Panc1 (cell line): ENCODE measurements around the gene LHFPL3. TPM values are rescaled to one million over a fixed set of nuclear protein-coding genes. Genes with fewer than 3 reads are reported as not detected.
A peak's percentile ranks its signal among the peaks of the same experiment; 100 is the strongest.

Experiments
- ATAC-seq: fragments of 200-7000 bp; cut with Tn5 transposase; 2 replicates; pipeline ENCODE4 v1.9.1; 2020; ENCODE audit warnings: mild to moderate bottlenecking, moderate library complexity
- BruUV-seq: library from RNA; stranded (reverse); fragments of 400-500 nt; replicated peaks from 2 replicates; lab custom pipeline; 2021; lab: Mats Ljungman, UMichigan
- CTCF ChIA-PET: fragments of 300-600 bp; sonication (Branson Sonifier 250); formaldehyde crosslinking; loops from one replicate; lab custom pipeline; 2022; ENCODE audit warnings: antibody characterized with exemption; lab: Charles Lee
- POLR2A ChIA-PET: fragments of 300-600 bp; sonication (Branson Sonifier 250); formaldehyde crosslinking; loops from one replicate; lab custom pipeline; 2022; ENCODE audit warnings: antibody characterized with exemption; lab: Charles Lee
- DNase-seq: peaks from one replicate; pipeline ENCODE4 v3.0.0-alpha.2; 2010; ENCODE audit warnings: low read depth, low spot score
- H3K27ac ChIP-seq: 2 replicates; pipeline ENCODE4 v1.5.1; 2011; ENCODE audit warnings: mild to moderate bottlenecking, low read length, inconsistent platforms
- H3K27me3 ChIP-seq: fragments of 200-500 bp; sonication (Bioruptor generic); 2 replicates; pipeline ENCODE4 v1.6.0; 2014; ENCODE audit warnings: low read length, inconsistent platforms; ENCODE audit not compliant: control insufficient read depth, insufficient read depth
- H3K36me3 ChIP-seq: fragments of 200-500 bp; sonication (Bioruptor generic); 2 replicates; pipeline ENCODE4 v1.5.1; 2014; ENCODE audit warnings: inconsistent platforms, mild to moderate bottlenecking, low read length, moderate library complexity; ENCODE audit not compliant: control insufficient read depth, insufficient read depth
- H3K4me1 ChIP-seq: 2 replicates; pipeline ENCODE4 v1.5.1; 2011; ENCODE audit warnings: inconsistent platforms, mild to moderate bottlenecking, low read length, moderate library complexity; ENCODE audit not compliant: control insufficient read depth, insufficient read depth
- H3K4me3 ChIP-seq, 2 experiments: 2 replicates each; pipeline ENCODE4 v1.5.1; 2011 to 2012; ENCODE audit warnings: low read depth in 2 of 2, low read length in 2 of 2, mild to moderate bottlenecking in 2 of 2, inconsistent platforms in 1 of 2, moderate library complexity in 1 of 2
- H3K9me3 ChIP-seq: fragments of 200-500 bp; sonication (Bioruptor generic); 2 replicates; pipeline ENCODE4 v1.5.1; 2014; ENCODE audit warnings: low read depth, mild to moderate bottlenecking, inconsistent platforms, low read length, moderate library complexity; ENCODE audit not compliant: control insufficient read depth, insufficient read depth
- CTCF ChIP-seq: fragments of 450-650 bp; IDR thresholded peaks from 2 replicates; pipeline ENCODE4 v1.5.1; 2017; ENCODE audit warnings: mild to moderate bottlenecking
- POLR2AphosphoS5 ChIP-seq: IDR thresholded peaks from 2 replicates; pipeline ENCODE4 v1.6.1; 2012; ENCODE audit warnings: mild to moderate bottlenecking, low read depth, low read length, moderate library complexity
- SIN3A ChIP-seq: IDR thresholded peaks from 2 replicates; pipeline ENCODE4 v1.6.1; 2012; ENCODE audit warnings: low read depth, mild to moderate bottlenecking, low read length, moderate library complexity, borderline replicate concordance; ENCODE audit not compliant: insufficient read depth
- TCF7L2 ChIP-seq: IDR thresholded peaks from 2 replicates; pipeline ENCODE4 v1.6.1; 2011; ENCODE audit warnings: mild to moderate bottlenecking, low read depth, low read length, inconsistent platforms
- in situ Hi-C: cut with HindIII; loops from 2 replicates; pipeline ENCODE4 v1.10.0; 2016; ENCODE audit warnings: low sequenced_read_pairs, low pct_unique_long_range_greater_than_20kb
- intact Hi-C: fragments of 100-400 bp; cut with micrococcal nuclease; formaldehyde crosslinking; loops from one replicate; pipeline ENCODE4 v1.10.0; 2022; ENCODE audit not compliant: unreplicated experiment
- total RNA-seq: library from RNA; stranded (reverse); gene quantifications from one replicate; pipeline ENCODE4 v1.2.1, GENCODE V29; 2021; ENCODE audit not compliant: unreplicated experiment
- TF ChIP-seq, protein P1 (sequence below), 2 experiments: IDR thresholded peaks; 2 replicates each; pipeline ENCODE4 v1.6.1; 2011 to 2012; ENCODE audit warnings: low read depth in 2 of 2, control low read depth in 1 of 2, low read length in 1 of 2, mild to moderate bottlenecking in 1 of 2, moderate library complexity in 1 of 2; ENCODE audit not compliant: insufficient read depth in 1 of 2

The LHFPL3 gene
- total RNA-seq, 1 experiment from 2014 or later: not detected

- no peaks in the 10 kb centered on the region for H3K36me3 ChIP-seq
- H3K4me1 ChIP-seq: no peaks in the 10 kb centered on the region
- ChIA-PET POLR2A (no interaction called here), CTCF (no interaction called here)
- intact Hi-C loops (no loop called here), in situ Hi-C loops (no loop called here)
- no TSS peak for BruUV-seq
- no peak overlapping the region for H3K27ac ChIP-seq
- TF ChIP-seq SIN3A (no peak), POLR2AphosphoS5 (no peak), TCF7L2 (no peak)
- TF ChIP-seq, protein P1, sequence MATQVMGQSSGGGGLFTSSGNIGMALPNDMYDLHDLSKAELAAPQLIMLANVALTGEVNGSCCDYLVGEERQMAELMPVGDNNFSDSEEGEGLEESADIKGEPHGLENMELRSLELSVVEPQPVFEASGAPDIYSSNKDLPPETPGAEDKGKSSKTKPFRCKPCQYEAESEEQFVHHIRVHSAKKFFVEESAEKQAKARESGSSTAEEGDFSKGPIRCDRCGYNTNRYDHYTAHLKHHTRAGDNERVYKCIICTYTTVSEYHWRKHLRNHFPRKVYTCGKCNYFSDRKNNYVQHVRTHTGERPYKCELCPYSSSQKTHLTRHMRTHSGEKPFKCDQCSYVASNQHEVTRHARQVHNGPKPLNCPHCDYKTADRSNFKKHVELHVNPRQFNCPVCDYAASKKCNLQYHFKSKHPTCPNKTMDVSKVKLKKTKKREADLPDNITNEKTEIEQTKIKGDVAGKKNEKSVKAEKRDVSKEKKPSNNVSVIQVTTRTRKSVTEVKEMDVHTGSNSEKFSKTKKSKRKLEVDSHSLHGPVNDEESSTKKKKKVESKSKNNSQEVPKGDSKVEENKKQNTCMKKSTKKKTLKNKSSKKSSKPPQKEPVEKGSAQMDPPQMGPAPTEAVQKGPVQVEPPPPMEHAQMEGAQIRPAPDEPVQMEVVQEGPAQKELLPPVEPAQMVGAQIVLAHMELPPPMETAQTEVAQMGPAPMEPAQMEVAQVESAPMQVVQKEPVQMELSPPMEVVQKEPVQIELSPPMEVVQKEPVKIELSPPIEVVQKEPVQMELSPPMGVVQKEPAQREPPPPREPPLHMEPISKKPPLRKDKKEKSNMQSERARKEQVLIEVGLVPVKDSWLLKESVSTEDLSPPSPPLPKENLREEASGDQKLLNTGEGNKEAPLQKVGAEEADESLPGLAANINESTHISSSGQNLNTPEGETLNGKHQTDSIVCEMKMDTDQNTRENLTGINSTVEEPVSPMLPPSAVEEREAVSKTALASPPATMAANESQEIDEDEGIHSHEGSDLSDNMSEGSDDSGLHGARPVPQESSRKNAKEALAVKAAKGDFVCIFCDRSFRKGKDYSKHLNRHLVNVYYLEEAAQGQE (IDR thresholded peaks at IDR 0.05; ENCODE audit: insufficient read depth in 1 of 2, low read depth in 2 of 2, low read length in 1 of 2): peak; percentile 74 to 88; a peak in 3 of 4 replicates
- H3K4me3 ChIP-seq: no peak overlapping the region
- H3K27me3 ChIP-seq: no peaks in the 10 kb centered on the region
- no peaks in the 10 kb centered on the region for H3K9me3 ChIP-seq
- no peak for ATAC-seq
- DNase-seq: no peak
Measured at GRCh38 chr7:104627516-104627915, 299.1 kb downstream of the LHFPL3 start.

DNA sequence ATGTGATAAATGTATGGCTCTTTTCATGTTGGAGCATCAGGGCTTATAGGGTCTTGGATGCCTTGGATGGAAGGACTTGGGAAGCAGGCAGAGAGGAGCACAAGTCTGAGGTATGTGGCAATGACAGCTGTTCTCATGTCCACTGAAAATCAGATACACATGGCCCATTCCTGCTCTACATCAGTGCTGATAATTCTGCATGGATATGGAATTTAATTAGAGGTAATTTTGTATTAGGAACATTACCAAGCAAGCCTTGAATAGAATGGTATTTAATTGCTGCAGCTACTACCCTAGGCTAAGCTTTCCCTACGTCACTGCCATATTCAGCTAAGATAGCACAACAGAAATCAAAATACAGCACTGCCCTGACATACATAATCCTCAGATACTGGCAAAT lies 299.6 kb downstream of the LHFPL3 start:
- H3K36me3 ChIP-seq: no peaks in the 10 kb centered on the region
- in situ Hi-C loops: no loop called here
- H3K4me3 ChIP-seq: no peak overlapping the region
- ATAC-seq (no peak), DNase-seq (no peak)
- no peak overlapping the region for H3K27ac ChIP-seq
- TF ChIP-seq POLR2AphosphoS5: no peak
- TF ChIP-seq, protein P1 (IDR thresholded peaks at IDR 0.05; ENCODE audit: insufficient read depth in 1 of 2, low read depth in 2 of 2, low read length in 1 of 2): no peak
- ChIA-PET CTCF (no interaction called here), POLR2A (no interaction called here)
- intact Hi-C loops: no loop called here
- no peaks in the 10 kb centered on the region for H3K4me1 ChIP-seq
- no peaks in the 10 kb centered on the region for H3K9me3 ChIP-seq
- BruUV-seq: no TSS peak
- H3K27me3 ChIP-seq: no peaks in the 10 kb centered on the region

- no TSS peak for BruUV-seq
- Histone ChIP-seq H3K27me3 (no peaks in the 10 kb centered on the region), H3K4me1 (no peaks in the 10 kb centered on the region), H3K4me3 (no peak overlapping the region), H3K27ac (no peak overlapping the region), H3K36me3 (no peaks in the 10 kb centered on the region), H3K9me3 (no peaks in the 10 kb centered on the region)
- DNase-seq (no peak), ATAC-seq (no peak)
- ChIA-PET CTCF (no interaction called here), POLR2A (no interaction called here)
- in situ Hi-C loops: no loop called here
- no peak for TF ChIP-seq TCF7L2
- no peak for TF ChIP-seq SIN3A
- TF ChIP-seq, protein P1 (IDR thresholded peaks at IDR 0.05; ENCODE audit: insufficient read depth in 1 of 2, low read depth in 2 of 2, low read length in 1 of 2): no peak
- TF ChIP-seq CTCF: no peak
- no peak for TF ChIP-seq POLR2AphosphoS5
- intact Hi-C loops: no loop called here
Measured at GRCh38 chr7:104629408-104629807, 301.0 kb downstream of the LHFPL3 start.
